Transverse colon (tissue), 4 donors: ENCODE measurements around the gene GGTLC1. TPM values are rescaled to one million over a fixed set of nuclear protein-coding genes. Genes with fewer than 3 reads are reported as not detected.

Source experiments
- DNase-seq: peaks from one replicate; pipeline ENCODE4 v3.0.0-alpha.2; 2019
- H3K27ac ChIP-seq, 4 donors: fragments of 200-600 bp; sonication (generic); 2 replicates each; pipeline ENCODE4 v1.5.1; 2016 to 2018; ENCODE audit warnings: inconsistent platforms in 4 of 4
- H3K27me3 ChIP-seq: fragments of 200-600 bp; sonication (generic); 2 replicates; pipeline ENCODE4 v1.5.1; 2017; ENCODE audit warnings: inconsistent platforms
- H3K36me3 ChIP-seq, 4 donors: fragments of 200-600 bp; sonication (generic); 2 replicates each; pipeline ENCODE4 v1.5.1; 2017 to 2019; ENCODE audit warnings: inconsistent platforms in 4 of 4
- H3K4me1 ChIP-seq, 4 donors: fragments of 200-600 bp; sonication (generic); 2 replicates each; pipeline ENCODE4 v1.5.1; 2017 to 2020; ENCODE audit warnings: inconsistent platforms in 4 of 4
- H3K4me3 ChIP-seq, 4 donors: fragments of 200-600 bp; sonication (generic); 1 replicate in 1 of 4; 2 replicates in 3 of 4; pipeline versions ENCODE4 v1.5.1 to v1.6.1; 2017 to 2019; ENCODE audit warnings: inconsistent platforms in 4 of 4
- H3K9me3 ChIP-seq, 2 donors: fragments of 200-600 bp; sonication (generic); 2 replicates each; pipeline ENCODE4 v1.5.1; 2017 to 2019; ENCODE audit warnings: inconsistent platforms in 2 of 2
- CTCF ChIP-seq, 5 experiments: fragments of 200-600 bp in 3 of 5; fragments of 450-650 bp in 2 of 5; sonication (generic) in 3 of 5; IDR thresholded peaks; 1 replicate in 2 of 5; 2 replicates in 3 of 5; pipeline ENCODE4 v1.5.1; 2016 to 2017; ENCODE audit warnings: antibody characterized with exemption in 5 of 5, inconsistent platforms in 3 of 5, mild to moderate bottlenecking in 2 of 5, moderate library complexity in 1 of 5
- EP300 ChIP-seq: sonication (generic); formaldehyde crosslinking; IDR thresholded peaks from one replicate; pipeline ENCODE4 v1.6.1; 2017; ENCODE audit warnings: antibody characterized with exemption, low read depth
- POLR2A ChIP-seq: fragments of 450-650 bp; IDR thresholded peaks from one replicate; pipeline ENCODE4 v1.6.1; 2016; ENCODE audit warnings: antibody characterized with exemption, mild to moderate bottlenecking, moderate library complexity
- POLR2AphosphoS5 ChIP-seq, 3 donors: sonication (generic); formaldehyde crosslinking; IDR thresholded peaks; one replicate each; pipeline ENCODE4 v1.6.1; 2016; ENCODE audit warnings: antibody characterized with exemption in 3 of 3
- WGBS, 2 donors: methylation state at CpG; one replicate each; pipeline ENCODE4 v1.1.5; 2018; ENCODE audit warnings: low coverage in 1 of 2; 5-methylcytosine and 5-hydroxymethylcytosine counted together
- in situ Hi-C, 4 donors: fragments of 200-750 bp; cut with MboI; loops; one replicate each; pipeline versions ENCODE4 v1.15.0 to v1.15.1; 2017; ENCODE audit warnings: low sequenced_read_pairs in 3 of 4, low pct_ligation_motif_present in 1 of 4, low pct_unique_long_range_greater_than_20kb in 1 of 4
- intact Hi-C: fragments of 100-400 bp; cut with DNase I; formaldehyde crosslinking; loops from one replicate; pipeline ENCODE4 v1.15.1; 2023; ENCODE audit warnings: low total_unique reads
- total RNA-seq, 4 donors: library from RNA; depleted of rRNA; stranded (reverse); fragments of >200 nt; gene quantifications; one replicate each; pipeline ENCODE4 v1.1.0, GENCODE V29; 2016

GGTLC1 gene
- total RNA-seq, 4 donors from 2014 or later = not detected

- no peak for DNase-seq
- Histone ChIP-seq H3K27ac (no peak overlapping the region), H3K4me3 (no peak overlapping the region), H3K36me3 (no peaks in the 10 kb centered on the region), H3K27me3 (no peaks in the 10 kb centered on the region), H3K9me3 (no peaks in the 10 kb centered on the region), H3K4me1 (no peaks in the 10 kb centered on the region)
- in situ Hi-C loops (no loop called here), intact Hi-C loops (no loop called here)
- TF ChIP-seq EP300 (no peak), POLR2A (no peak), POLR2AphosphoS5 (IDR thresholded peaks at IDR 0.05) (no peak), CTCF (IDR thresholded peaks at IDR 0.05) (no peak)
These were observed 17.3 kb downstream of the GGTLC1 start for GRCh38 chr20:23971310-23971709.

GRCh38 chr20:23970049-23970448, 18.5 kb downstream of the GGTLC1 start:
- Histone ChIP-seq H3K4me3 (no peak overlapping the region), H3K9me3 (no peaks in the 10 kb centered on the region), H3K27ac (no peak overlapping the region), H3K4me1 (no peaks in the 10 kb centered on the region), H3K27me3 (no peaks in the 10 kb centered on the region), H3K36me3 (no peaks in the 10 kb centered on the region)
- DNase-seq = no peak
- TF ChIP-seq CTCF (IDR thresholded peaks at IDR 0.05) = no peak
- no peak for TF ChIP-seq POLR2AphosphoS5 (IDR thresholded peaks at IDR 0.05)
- no peak for TF ChIP-seq EP300
- no peak for TF ChIP-seq POLR2A
- in situ Hi-C loops = no loop called here
- 44% methylated on average over 1 of the region's 1 CpG; no CpG with 5 or more reads in 1 of the 2 donors for WGBS, 2 donors
- intact Hi-C loops = no loop called here

GRCh38 chr20:23967616-23967979, 21.0 kb downstream of the GGTLC1 start:
- Histone ChIP-seq H3K4me3 (no peak overlapping the region), H3K9me3 (no peaks in the 10 kb centered on the region), H3K27ac (no peak overlapping the region), H3K27me3 (no peaks in the 10 kb centered on the region), H3K36me3 (no peaks in the 10 kb centered on the region), H3K4me1 (no peaks in the 10 kb centered on the region)
- intact Hi-C loops (no loop called here), in situ Hi-C loops (no loop called here)
- WGBS, 2 donors = 63 to 68% methylated on average over 6 to 7 of the region's 7 CpGs
- TF ChIP-seq EP300 (no peak), POLR2A (no peak), CTCF (IDR thresholded peaks at IDR 0.05) (no peak)
- DNase-seq = no peak

- no peaks in the 10 kb centered on the region for H3K36me3 ChIP-seq
- H3K4me1 ChIP-seq = no peaks in the 10 kb centered on the region
- no peaks in the 10 kb centered on the region for H3K9me3 ChIP-seq
- 68 to 83% methylated on average over 4 to 8 of the region's 8 CpGs for WGBS, 2 donors
- intact Hi-C loops (no loop called here), in situ Hi-C loops (no loop called here)
- no peak overlapping the region for H3K4me3 ChIP-seq
- no peaks in the 10 kb centered on the region for H3K27me3 ChIP-seq
- DNase-seq = no peak
- TF ChIP-seq EP300 (no peak), POLR2AphosphoS5 (IDR thresholded peaks at IDR 0.05) (no peak), CTCF (IDR thresholded peaks at IDR 0.05) (no peak), POLR2A (no peak)
- H3K27ac ChIP-seq = no peak overlapping the region
These were observed 21.5 kb downstream of the GGTLC1 start for GRCh38 chr20:23966927-23967615.
